Astrocyte (in vitro differentiated cells and primary cell): Measurements from ENCODE around the gene CD101. TPM values are rescaled to one million over a fixed set of nuclear protein-coding genes. Genes with fewer than 3 reads are reported as not detected.

Experiments
- DNase-seq: peaks from one replicate; pipeline ENCODE4 v3.0.0-alpha.2; 2010; ENCODE audit warnings: low read depth
- FAIRE-seq: peaks from 2 replicates; lab custom pipeline; 2011; peaks lifted over from hg19 to GRCh38; lab: Jason Lieb, UNC
- H2AFZ ChIP-seq: 2 replicates; pipeline ENCODE4 v1.6.0; 2012; ENCODE audit warnings: low read depth, low read length, inconsistent platforms
- H3K27ac ChIP-seq: 2 replicates; pipeline ENCODE4 v1.5.1; 2011; ENCODE audit warnings: low read depth, low read length, inconsistent platforms
- H3K27me3 ChIP-seq: 2 replicates; pipeline ENCODE4 v1.6.0; 2011; ENCODE audit warnings: low read length, inconsistent platforms; ENCODE audit not compliant: insufficient read depth
- H3K36me3 ChIP-seq: 2 replicates; pipeline ENCODE4 v1.5.1; 2011; ENCODE audit warnings: low read length, inconsistent platforms; ENCODE audit not compliant: insufficient read depth
- H3K4me1 ChIP-seq: 2 replicates; pipeline ENCODE4 v1.5.1; 2011; ENCODE audit warnings: low read length, inconsistent platforms; ENCODE audit not compliant: insufficient read depth
- H3K4me2 ChIP-seq: 2 replicates; pipeline ENCODE4 v1.6.0; 2012; ENCODE audit warnings: low read length, inconsistent platforms
- H3K4me3 ChIP-seq: 2 replicates; pipeline ENCODE4 v1.5.1; 2011; ENCODE audit warnings: low read depth, mild to moderate bottlenecking, low read length, inconsistent platforms; ENCODE audit not compliant: insufficient read depth
- H3K79me2 ChIP-seq: 2 replicates; pipeline ENCODE4 v1.6.0; 2012; ENCODE audit warnings: mild to moderate bottlenecking, low read length, inconsistent platforms; ENCODE audit not compliant: insufficient read depth
- H3K9ac ChIP-seq: 2 replicates; pipeline ENCODE4 v1.6.0; 2012; ENCODE audit warnings: mild to moderate bottlenecking, low read length, inconsistent platforms
- H3K9me3 ChIP-seq: 2 replicates; pipeline ENCODE4 v1.5.1; 2012; ENCODE audit warnings: low read depth, mild to moderate bottlenecking, low read length, inconsistent platforms; ENCODE audit not compliant: insufficient read depth
- H4K20me1 ChIP-seq: 2 replicates; pipeline ENCODE4 v1.6.0; 2012; ENCODE audit warnings: low read length, inconsistent platforms; ENCODE audit not compliant: insufficient read depth
- H3K27ac Mint-ChIP-seq: one replicate; pipeline ENCODE4 v1.8.0; 2021; ENCODE audit warnings: mild to moderate bottlenecking, mixed read lengths; ENCODE audit not compliant: unreplicated experiment
- H3K27me3 Mint-ChIP-seq: one replicate; pipeline ENCODE4 v1.8.0; 2021; ENCODE audit warnings: low read depth, mixed read lengths; ENCODE audit not compliant: unreplicated experiment
- H3K36me3 Mint-ChIP-seq: one replicate; pipeline ENCODE4 v1.8.0; 2021; ENCODE audit warnings: low read depth, mixed read lengths; ENCODE audit not compliant: unreplicated experiment
- H3K4me1 Mint-ChIP-seq: one replicate; pipeline ENCODE4 v1.8.0; 2021; ENCODE audit warnings: low read depth, mixed read lengths; ENCODE audit not compliant: unreplicated experiment
- H3K4me3 Mint-ChIP-seq: one replicate; pipeline ENCODE4 v1.8.0; 2021; ENCODE audit warnings: mild to moderate bottlenecking, moderate library complexity, mixed read lengths; ENCODE audit not compliant: unreplicated experiment
- H3K9me3 Mint-ChIP-seq: one replicate; pipeline ENCODE4 v1.8.0; 2021; ENCODE audit warnings: mild to moderate bottlenecking, mixed read lengths; ENCODE audit not compliant: unreplicated experiment
- EZH2 ChIP-seq: IDR thresholded peaks from 2 replicates; pipeline ENCODE4 v1.6.1; 2012; ENCODE audit warnings: mild to moderate bottlenecking, low read length, inconsistent platforms; ENCODE audit not compliant: insufficient read depth
- total RNA-seq: library from RNA; stranded (reverse); gene quantifications from 2 replicates; pipeline ENCODE4 v1.2.1, GENCODE V29; 2021
- TF ChIP-seq, protein P1 (sequence below): IDR thresholded peaks from 2 replicates; pipeline ENCODE4 v1.5.1; 2011; ENCODE audit warnings: low read depth, mild to moderate bottlenecking, inconsistent platforms, low read length, moderate library complexity; ENCODE audit not compliant: insufficient read depth

Gene CD101
- total RNA-seq, 1 donor from 2014 or later: 1.6 TPM

DNA sequence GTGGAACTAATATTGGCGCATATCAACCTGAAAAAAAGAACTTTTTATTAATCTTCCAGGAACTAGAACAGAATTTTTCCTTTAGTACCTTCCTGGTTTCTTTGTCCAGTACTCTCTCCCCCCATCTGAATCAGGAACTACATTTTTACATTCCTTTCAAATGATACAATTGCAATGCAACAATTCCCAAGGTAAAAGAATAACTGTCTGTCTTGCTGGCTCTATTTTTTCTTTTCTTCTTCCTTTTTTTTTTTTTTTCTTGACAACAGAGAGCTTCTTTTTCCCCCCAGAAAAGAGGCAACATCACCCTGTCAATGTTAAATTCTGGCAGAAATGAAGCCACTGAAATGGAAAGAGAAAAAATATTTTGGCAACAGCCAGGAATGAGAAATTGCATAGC lies 4.5 kb upstream of the CD101 start:
- H3K9ac ChIP-seq: peak overlapping the region; percentile 36

DNA sequence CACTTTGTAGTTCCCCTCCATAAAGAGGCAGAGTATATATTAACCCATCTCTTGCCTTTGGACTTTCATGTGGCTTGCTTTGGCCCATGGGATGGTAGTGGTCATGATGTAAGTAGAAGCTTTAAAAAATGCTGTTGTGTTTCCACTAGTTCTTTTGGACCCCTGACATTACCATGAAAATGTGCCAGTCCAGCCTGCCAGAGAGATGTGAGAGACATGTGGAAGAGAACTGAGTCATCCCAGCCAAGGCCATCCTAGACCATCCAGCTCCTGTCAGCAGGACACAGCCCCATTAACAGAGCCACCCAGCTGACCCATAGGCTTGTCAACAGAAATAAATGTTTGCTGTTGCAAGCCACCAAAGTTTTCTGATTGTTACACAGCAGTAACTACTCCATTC lies 3.9 kb upstream of the CD101 start:
- peaks cover 10% of the 10 kb centered on the region for H3K36me3 Mint-ChIP-seq
- no peaks in the 10 kb centered on the region for H3K79me2 ChIP-seq
- peak overlapping the region; percentile 37 for H3K4me2 ChIP-seq
- no peaks in the 10 kb centered on the region for H3K27me3 Mint-ChIP-seq
- H3K9ac ChIP-seq: peak overlapping the region; percentile 36
- peak overlapping the region; percentile 0 for H3K27ac Mint-ChIP-seq
- peaks cover 18% of the 10 kb centered on the region for H3K4me1 Mint-ChIP-seq
- FAIRE-seq (no peak), DNase-seq (no peak)
- H3K27me3 ChIP-seq: no peaks in the 10 kb centered on the region
- H3K4me1 ChIP-seq: peaks cover 13% of the 10 kb centered on the region
- TF ChIP-seq, protein P1, sequence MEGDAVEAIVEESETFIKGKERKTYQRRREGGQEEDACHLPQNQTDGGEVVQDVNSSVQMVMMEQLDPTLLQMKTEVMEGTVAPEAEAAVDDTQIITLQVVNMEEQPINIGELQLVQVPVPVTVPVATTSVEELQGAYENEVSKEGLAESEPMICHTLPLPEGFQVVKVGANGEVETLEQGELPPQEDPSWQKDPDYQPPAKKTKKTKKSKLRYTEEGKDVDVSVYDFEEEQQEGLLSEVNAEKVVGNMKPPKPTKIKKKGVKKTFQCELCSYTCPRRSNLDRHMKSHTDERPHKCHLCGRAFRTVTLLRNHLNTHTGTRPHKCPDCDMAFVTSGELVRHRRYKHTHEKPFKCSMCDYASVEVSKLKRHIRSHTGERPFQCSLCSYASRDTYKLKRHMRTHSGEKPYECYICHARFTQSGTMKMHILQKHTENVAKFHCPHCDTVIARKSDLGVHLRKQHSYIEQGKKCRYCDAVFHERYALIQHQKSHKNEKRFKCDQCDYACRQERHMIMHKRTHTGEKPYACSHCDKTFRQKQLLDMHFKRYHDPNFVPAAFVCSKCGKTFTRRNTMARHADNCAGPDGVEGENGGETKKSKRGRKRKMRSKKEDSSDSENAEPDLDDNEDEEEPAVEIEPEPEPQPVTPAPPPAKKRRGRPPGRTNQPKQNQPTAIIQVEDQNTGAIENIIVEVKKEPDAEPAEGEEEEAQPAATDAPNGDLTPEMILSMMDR: no peak
- no peak for TF ChIP-seq EZH2
- H3K9me3 ChIP-seq: no peaks in the 10 kb centered on the region
- H3K4me3 ChIP-seq: no peak overlapping the region
- H3K9me3 Mint-ChIP-seq: peaks cover 2% of the 10 kb centered on the region
- H4K20me1 ChIP-seq: no peaks in the 10 kb centered on the region
- H2AFZ ChIP-seq: no peak overlapping the region
- peak overlapping the region; percentile 49 for H3K27ac ChIP-seq
- no peaks in the 10 kb centered on the region for H3K36me3 ChIP-seq
- H3K4me3 Mint-ChIP-seq: peak overlapping the region; percentile 11

More for the DNA sequence above, 4.5 kb upstream of the CD101 start:
- no peak for FAIRE-seq
- H3K36me3 ChIP-seq: no peaks in the 10 kb centered on the region
- H3K4me3 ChIP-seq: no peak overlapping the region
- Mint-ChIP-seq H3K27ac (peak overlapping the region; percentile 50), H3K4me1 (peaks cover 18% of the 10 kb centered on the region), H3K4me3 (no peak overlapping the region), H3K36me3 (peaks cover 12% of the 10 kb centered on the region), H3K27me3 (no peaks in the 10 kb centered on the region), H3K9me3 (peaks cover 2% of the 10 kb centered on the region)
- H3K4me1 ChIP-seq: peaks cover 13% of the 10 kb centered on the region
- H3K79me2 ChIP-seq: no peaks in the 10 kb centered on the region
- H3K4me2 ChIP-seq: peak overlapping the region; percentile 37
- H4K20me1 ChIP-seq: no peaks in the 10 kb centered on the region
- no peaks in the 10 kb centered on the region for H3K27me3 ChIP-seq
- no peak overlapping the region for H2AFZ ChIP-seq
- peak overlapping the region; percentile 49 for H3K27ac ChIP-seq
- TF ChIP-seq, protein P1: no peak
- no peak for TF ChIP-seq EZH2
- H3K9me3 ChIP-seq: no peaks in the 10 kb centered on the region
- DNase-seq: peak; percentile 68

DNA sequence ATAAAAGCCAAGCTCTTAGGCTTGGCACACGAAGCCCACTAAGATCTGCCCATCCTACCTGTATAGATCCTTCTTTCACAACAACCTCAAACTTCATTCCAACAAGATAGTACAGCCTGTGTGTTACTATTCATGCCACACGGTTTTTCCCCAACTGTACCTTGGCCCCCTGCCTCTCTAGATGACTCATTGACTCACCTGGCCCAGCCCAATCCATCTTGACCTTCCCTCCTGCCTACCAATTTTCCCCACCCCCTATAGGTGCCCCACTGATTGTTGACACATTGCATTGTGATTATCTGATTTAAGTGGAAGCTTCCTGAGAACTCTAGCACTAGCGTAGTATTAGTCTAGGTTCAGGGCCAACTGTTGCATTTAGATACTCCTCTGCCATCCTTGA lies 2.0 kb upstream of the CD101 start:
- Mint-ChIP-seq H3K4me1 (peaks cover 18% of the 10 kb centered on the region), H3K4me3 (no peak overlapping the region), H3K27ac (no peak overlapping the region), H3K36me3 (no peaks in the 10 kb centered on the region), H3K9me3 (peaks cover 2% of the 10 kb centered on the region), H3K27me3 (no peaks in the 10 kb centered on the region)
- FAIRE-seq (no peak), DNase-seq (no peak)
- no peak overlapping the region for H2AFZ ChIP-seq
- H3K4me3 ChIP-seq: no peak overlapping the region
- H3K9me3 ChIP-seq: no peaks in the 10 kb centered on the region
- no peaks in the 10 kb centered on the region for H3K79me2 ChIP-seq
- no peak overlapping the region for H3K4me2 ChIP-seq
- H4K20me1 ChIP-seq: no peaks in the 10 kb centered on the region
- H3K9ac ChIP-seq: no peak overlapping the region
- H3K4me1 ChIP-seq: peaks cover 13% of the 10 kb centered on the region
- TF ChIP-seq, protein P1: no peak
- TF ChIP-seq EZH2: no peak
- H3K27me3 ChIP-seq: no peaks in the 10 kb centered on the region
- no peak overlapping the region for H3K27ac ChIP-seq
- H3K36me3 ChIP-seq: no peaks in the 10 kb centered on the region
